Epithelial cell of prostate (primary cell): Measurements from ENCODE around the gene PHF5A.

Experiments
- DNase-seq: peaks from one replicate; pipeline ENCODE4 v3.0.0-alpha.2; 2011; ENCODE audit warnings: low read depth, low spot score
- H3K27ac ChIP-seq: fragments of 450-650 bp; 2 replicates; pipeline ENCODE4 v1.5.1; 2017; ENCODE audit warnings: mild to moderate bottlenecking

Gene PHF5A

GRCh38 chr22:41425660-41426365 lies 42.7 kb downstream of the PHF5A start:
- H3K27ac ChIP-seq, result no peak overlapping the region
- DNase-seq, result no peak

GRCh38 chr22:41418717-41419116 lies 49.8 kb downstream of the PHF5A start:
- DNase-seq, result no peak

GRCh38 chr22:41417622-41418390 lies 50.7 kb downstream of the PHF5A start:
- H3K27ac ChIP-seq, result no peak overlapping the region
- DNase-seq, result no peak

More at GRCh38 chr22:41418717-41419116, 49.8 kb downstream of the PHF5A start:
- no peak overlapping the region for H3K27ac ChIP-seq

GRCh38 chr22:41415554-41415953 lies 52.9 kb downstream of the PHF5A start:
- DNase-seq, result no peak
- no peak overlapping the region for H3K27ac ChIP-seq

GRCh38 chr22:41411021-41411851 lies 57.3 kb downstream of the PHF5A start:
- no peak overlapping the region for H3K27ac ChIP-seq
- DNase-seq, result no peak

- H3K27ac ChIP-seq, result no peak overlapping the region
- DNase-seq, result no peak
Measured at GRCh38 chr22:41410311-41410751, 58.2 kb downstream of the PHF5A start.
